Stimulated activated memory B cell treated with anti-CD40 and anti-IgM and Interleukin-4, amounts not matched to agents 10 μg/mL and 1 μg/mL and 100 μg/mL, for 72 hours (primary cell): ENCODE measurements around the gene H1-8.
"Not testable (repeated sequence)": the region's sequence is repeated elsewhere in the genome, so short reads cannot be mapped to it uniquely, and the experiment has no call there.

Experiments used
- ATAC-seq: fragments of 150-1000 bp; cut with Tn5 transposase; 2 replicates; pipeline ENCODE4 v1.10.0; 2021
- H3K27ac Mint-ChIP-seq: one replicate; pipeline ENCODE4 v1.8.0; 2022; ENCODE audit warnings: mild to moderate bottlenecking, mixed read lengths
- H3K27me3 Mint-ChIP-seq: one replicate; pipeline ENCODE4 v1.8.0; 2022; ENCODE audit warnings: mixed read lengths
- H3K36me3 Mint-ChIP-seq: one replicate; pipeline ENCODE4 v1.8.0; 2022; ENCODE audit warnings: mixed read lengths
- H3K4me1 Mint-ChIP-seq: one replicate; pipeline ENCODE4 v1.8.0; 2022; ENCODE audit warnings: mixed read lengths
- H3K4me3 Mint-ChIP-seq: one replicate; pipeline ENCODE4 v1.8.0; 2022; ENCODE audit warnings: mild to moderate bottlenecking, moderate library complexity, mixed read lengths
- H3K9me3 Mint-ChIP-seq: one replicate; pipeline ENCODE4 v1.8.0; 2022; ENCODE audit warnings: mixed read lengths

The H1-8 gene

GRCh38 chr3:129543156-129543790 lies at the start of gene H1-8:
H1-8 (plus strand) TSS chr3:129543175; CDS start chr3:129543219, 44 bp downstream.
- H3K9me3 Mint-ChIP-seq, result no peaks in the 10 kb centered on the region
- no peaks in the 10 kb centered on the region for H3K4me1 Mint-ChIP-seq
- no peaks in the 10 kb centered on the region for H3K27me3 Mint-ChIP-seq
- no peaks in the 10 kb centered on the region for H3K36me3 Mint-ChIP-seq
- no peak within 1 kb of the TSS for H3K4me3 Mint-ChIP-seq
- ATAC-seq, result no peak
- no peak within 1 kb of the TSS for H3K27ac Mint-ChIP-seq

- Mint-ChIP-seq H3K4me3 (no peak overlapping the region), H3K27me3 (no peaks in the 10 kb centered on the region), H3K4me1 (peaks cover 6% of the 10 kb centered on the region), H3K36me3 (peaks cover 11% of the 10 kb centered on the region), H3K27ac (no peak overlapping the region), H3K9me3 (no peaks in the 10 kb centered on the region)
- ATAC-seq, result no peak
Measured at GRCh38 chr3:129493206-129493605, 49.8 kb upstream of the H1-8 start.

- H3K36me3 Mint-ChIP-seq, result peaks cover 11% of the 10 kb centered on the region
- not testable (repeated sequence) for H3K4me1 Mint-ChIP-seq, H3K27me3 Mint-ChIP-seq, ATAC-seq, H3K4me3 Mint-ChIP-seq, H3K27ac Mint-ChIP-seq, H3K9me3 Mint-ChIP-seq
Measured at GRCh38 chr3:129494499-129494898, 48.5 kb upstream of the H1-8 start.

- not testable (repeated sequence) for H3K27ac Mint-ChIP-seq, H3K4me1 Mint-ChIP-seq, H3K9me3 Mint-ChIP-seq, H3K27me3 Mint-ChIP-seq, H3K4me3 Mint-ChIP-seq, ATAC-seq
- H3K36me3 Mint-ChIP-seq, result peaks cover 11% of the 10 kb centered on the region
Measured at GRCh38 chr3:129495006-129495639, 47.9 kb upstream of the H1-8 start.

GRCh38 chr3:129497876-129498275 lies 45.1 kb upstream of the H1-8 start:
- not testable (repeated sequence) for H3K4me1 Mint-ChIP-seq, H3K27me3 Mint-ChIP-seq, H3K27ac Mint-ChIP-seq, ATAC-seq, H3K4me3 Mint-ChIP-seq, H3K9me3 Mint-ChIP-seq
- H3K36me3 Mint-ChIP-seq, result peaks cover 18% of the 10 kb centered on the region

GRCh38 chr3:129498603-129499488 lies 44.1 kb upstream of the H1-8 start:
- not testable (repeated sequence) for ATAC-seq, H3K27ac Mint-ChIP-seq, H3K4me1 Mint-ChIP-seq, H3K9me3 Mint-ChIP-seq, H3K4me3 Mint-ChIP-seq, H3K27me3 Mint-ChIP-seq
- peaks cover 18% of the 10 kb centered on the region for H3K36me3 Mint-ChIP-seq

GRCh38 chr3:129499604-129500333 lies 43.2 kb upstream of the H1-8 start:
- not testable (repeated sequence) for H3K27ac Mint-ChIP-seq, H3K4me3 Mint-ChIP-seq, ATAC-seq, H3K27me3 Mint-ChIP-seq, H3K9me3 Mint-ChIP-seq, H3K4me1 Mint-ChIP-seq
- peaks cover 12% of the 10 kb centered on the region for H3K36me3 Mint-ChIP-seq

- no peak for ATAC-seq
- no peaks in the 10 kb centered on the region for H3K9me3 Mint-ChIP-seq
- peaks cover 12% of the 10 kb centered on the region for H3K36me3 Mint-ChIP-seq
- no peak overlapping the region for H3K4me3 Mint-ChIP-seq
- H3K4me1 Mint-ChIP-seq, result no peaks in the 10 kb centered on the region
- H3K27me3 Mint-ChIP-seq, result no peaks in the 10 kb centered on the region
- no peak overlapping the region for H3K27ac Mint-ChIP-seq
Measured at GRCh38 chr3:129500334-129500658, 42.7 kb upstream of the H1-8 start.

GRCh38 chr3:129501630-129502029 lies 41.3 kb upstream of the H1-8 start:
- Mint-ChIP-seq H3K27me3 (no peaks in the 10 kb centered on the region), H3K4me1 (no peaks in the 10 kb centered on the region), H3K36me3 (peaks cover 12% of the 10 kb centered on the region), H3K9me3 (no peaks in the 10 kb centered on the region), H3K4me3 (no peak overlapping the region), H3K27ac (no peak overlapping the region)
- ATAC-seq, result no peak

GRCh38 chr3:129502641-129503408 lies 40.1 kb upstream of the H1-8 start:
- no peak overlapping the region for H3K27ac Mint-ChIP-seq
- no peak overlapping the region for H3K4me3 Mint-ChIP-seq
- no peaks in the 10 kb centered on the region for H3K9me3 Mint-ChIP-seq
- peaks cover 12% of the 10 kb centered on the region for H3K36me3 Mint-ChIP-seq
- H3K4me1 Mint-ChIP-seq, result no peaks in the 10 kb centered on the region
- peak; percentile 9 for ATAC-seq
- H3K27me3 Mint-ChIP-seq, result no peaks in the 10 kb centered on the region

- no peaks in the 10 kb centered on the region for H3K9me3 Mint-ChIP-seq
- H3K4me3 Mint-ChIP-seq, result no peak overlapping the region
- no peaks in the 10 kb centered on the region for H3K4me1 Mint-ChIP-seq
- no peak overlapping the region for H3K27ac Mint-ChIP-seq
- no peaks in the 10 kb centered on the region for H3K27me3 Mint-ChIP-seq
- peaks cover 16% of the 10 kb centered on the region for H3K36me3 Mint-ChIP-seq
- ATAC-seq, result no peak
Measured at GRCh38 chr3:129503471-129504291, 39.3 kb upstream of the H1-8 start.

- Mint-ChIP-seq H3K36me3 (peaks cover 18% of the 10 kb centered on the region), H3K9me3 (no peaks in the 10 kb centered on the region), H3K27ac (no peak overlapping the region), H3K27me3 (no peaks in the 10 kb centered on the region), H3K4me3 (no peak overlapping the region), H3K4me1 (no peaks in the 10 kb centered on the region)
- no peak for ATAC-seq
Measured at GRCh38 chr3:129504471-129505100, 38.4 kb upstream of the H1-8 start.

GRCh38 chr3:129505341-129505740 lies 37.6 kb upstream of the H1-8 start:
- Mint-ChIP-seq H3K4me3 (no peak overlapping the region), H3K9me3 (no peaks in the 10 kb centered on the region), H3K27ac (no peak overlapping the region), H3K36me3 (peaks cover 16% of the 10 kb centered on the region), H3K4me1 (no peaks in the 10 kb centered on the region), H3K27me3 (no peaks in the 10 kb centered on the region)
- no peak for ATAC-seq
